ENCODE results near the gene SRRM3.
"Not testable (repeated sequence)": the region's sequence is repeated elsewhere in the genome, so short reads cannot be mapped to it uniquely, and the experiment has no call there.

The SRRM3 gene

GRCh38 chr7:76294344-76295024 is 92.8 kb downstream of the SRRM3 start:
- DNase-seq, result no peak

GRCh38 chr7:76296743-76297740 is 95.3 kb downstream of the SRRM3 start:
- no peak for DNase-seq

DNA sequence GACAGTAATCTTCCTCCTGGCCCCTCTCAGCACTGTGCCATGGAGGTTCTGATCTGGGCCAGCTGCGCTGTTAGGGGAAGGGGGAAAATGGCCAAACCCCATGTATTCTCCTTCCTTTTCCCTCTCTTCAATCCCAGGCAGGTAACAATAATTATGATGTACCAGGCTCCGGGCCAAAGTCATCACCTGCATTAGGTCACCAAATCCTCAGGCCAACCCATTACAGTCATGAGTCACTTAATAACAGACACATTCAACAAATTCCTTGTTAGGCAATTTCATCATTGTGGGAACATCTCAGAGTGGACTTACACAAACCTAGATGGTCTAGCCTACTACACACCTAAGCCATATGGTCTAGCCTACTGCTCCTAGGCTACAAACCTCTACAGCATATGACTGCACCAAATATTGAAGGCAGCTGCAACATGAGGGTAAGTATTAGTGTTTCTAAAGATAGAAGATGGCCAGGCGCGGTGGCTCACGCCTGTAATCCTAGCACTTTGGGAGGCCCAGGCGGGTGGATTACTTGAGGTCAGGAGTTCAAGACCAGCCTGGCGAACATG is 98.6 kb downstream of the SRRM3 start:
- DNase-seq, result no peak

GRCh38 chr7:76301000-76301399 is 99.3 kb downstream of the SRRM3 start:
- no peak for DNase-seq

GRCh38 chr7:76302347-76303201 is 100.9 kb downstream of the SRRM3 start, which contains the start of gene HSPB1:
Gene HSPB1 (plus strand): TSS chr7:76302673. CDS start chr7:76302713, 40 bp downstream.
- peak; percentile 67 for DNase-seq

DNA sequence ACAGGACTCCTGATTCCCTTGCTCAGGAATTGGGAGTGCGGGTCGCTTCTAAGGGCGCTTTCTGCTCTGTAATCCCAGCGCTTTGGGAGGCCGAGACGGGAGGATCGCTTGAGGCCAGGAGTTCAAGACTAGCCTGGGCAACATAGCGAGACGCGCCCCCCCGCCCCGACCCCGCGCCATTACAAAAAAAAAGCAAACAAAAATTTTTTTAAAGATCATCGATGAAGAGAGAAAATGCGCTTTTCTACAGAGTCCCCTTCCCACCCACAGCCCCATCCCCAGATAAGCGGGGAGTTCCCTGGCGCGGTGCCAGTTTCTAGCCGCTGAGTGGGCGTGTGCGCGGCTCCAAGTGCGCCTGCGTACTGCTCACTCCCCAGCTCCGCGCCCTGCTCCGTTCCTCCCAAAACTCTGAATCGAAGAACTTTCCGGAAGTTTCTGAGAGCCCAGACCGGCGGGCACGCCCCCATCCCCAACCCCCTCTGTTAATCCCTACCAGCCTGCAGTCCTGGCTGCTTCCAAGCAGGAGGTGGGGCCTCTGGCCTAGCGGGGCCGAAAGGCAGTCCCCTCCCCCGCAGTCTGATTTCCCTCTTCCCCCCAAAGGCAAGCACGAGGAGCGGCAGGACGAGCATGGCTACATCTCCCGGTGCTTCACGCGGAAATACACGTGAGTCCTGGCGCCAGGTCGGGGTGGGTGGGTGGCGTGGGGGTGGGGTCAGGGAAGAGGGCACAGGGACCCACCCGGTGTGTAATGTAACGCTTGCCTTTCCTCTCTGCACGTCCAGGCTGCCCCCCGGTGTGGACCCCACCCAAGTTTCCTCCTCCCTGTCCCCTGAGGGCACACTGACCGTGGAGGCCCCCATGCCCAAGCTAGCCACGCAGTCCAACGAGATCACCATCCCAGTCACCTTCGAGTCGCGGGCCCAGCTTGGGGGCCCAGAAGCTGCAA is 101.8 kb downstream of the SRRM3 start:
- DNase-seq, result peak; percentile 80

GRCh38 chr7:76304888-76305375 is 103.2 kb downstream of the SRRM3 start:
- no peak for DNase-seq

DNA sequence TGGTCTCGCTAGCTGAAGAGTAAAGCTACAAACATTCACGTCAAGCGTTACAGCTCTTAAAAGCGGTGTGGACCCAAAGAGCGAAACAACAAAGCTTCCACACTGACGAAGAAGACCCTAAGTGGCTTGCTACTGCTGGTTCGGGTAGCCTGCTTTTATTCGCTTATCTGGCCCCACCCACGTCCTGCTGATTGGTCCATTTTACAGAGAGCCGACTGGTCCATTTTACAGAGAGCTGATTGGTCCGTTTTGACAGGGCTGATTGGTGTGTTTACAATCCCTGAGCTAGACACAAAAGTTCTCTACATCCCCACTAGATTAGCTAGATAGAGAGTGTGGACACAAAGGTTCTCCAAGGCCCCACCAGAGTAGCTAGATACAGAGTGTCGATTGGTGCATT is 107.2 kb downstream of the SRRM3 start:
- DNase-seq, result not testable (repeated sequence)

DNA sequence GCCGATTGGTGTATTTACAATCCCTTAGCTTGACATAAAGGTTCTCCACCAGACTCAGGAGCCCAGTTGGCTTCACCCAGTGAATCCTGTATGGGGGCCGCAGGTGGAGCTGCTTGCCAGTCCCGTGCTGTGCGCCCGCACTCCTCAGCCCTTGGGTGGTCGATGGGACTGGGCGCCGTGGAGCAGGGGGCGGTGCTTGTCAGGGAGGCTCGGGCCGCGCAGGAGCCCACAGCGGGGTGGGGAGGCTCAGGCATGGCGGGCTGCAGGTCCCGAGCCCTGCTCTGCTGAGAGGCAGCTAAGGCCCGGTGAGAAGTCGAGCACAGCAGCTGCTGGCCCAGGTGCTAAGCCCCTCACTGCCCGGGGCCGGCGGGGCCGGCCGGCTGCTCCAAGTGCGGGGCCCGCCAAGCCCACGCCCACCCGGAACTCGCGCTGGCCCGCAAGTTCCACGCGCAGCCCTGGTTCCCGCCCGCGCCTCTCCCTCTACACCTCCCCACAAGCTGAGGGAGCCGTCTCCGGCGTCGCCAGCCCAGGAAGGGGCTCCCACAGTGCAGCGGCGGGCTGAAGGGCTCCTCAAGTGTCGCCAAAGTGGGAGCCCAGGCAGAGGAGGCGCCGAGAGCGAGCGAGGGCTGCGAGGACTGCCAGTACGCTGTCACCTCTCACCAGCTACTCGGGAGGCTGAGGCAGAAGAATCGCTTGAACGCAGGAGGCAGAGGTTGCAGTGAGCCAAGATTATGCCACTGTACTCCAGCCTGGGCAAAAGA is 107.8 kb downstream of the SRRM3 start:
- DNase-seq, result not testable (repeated sequence)

DNA sequence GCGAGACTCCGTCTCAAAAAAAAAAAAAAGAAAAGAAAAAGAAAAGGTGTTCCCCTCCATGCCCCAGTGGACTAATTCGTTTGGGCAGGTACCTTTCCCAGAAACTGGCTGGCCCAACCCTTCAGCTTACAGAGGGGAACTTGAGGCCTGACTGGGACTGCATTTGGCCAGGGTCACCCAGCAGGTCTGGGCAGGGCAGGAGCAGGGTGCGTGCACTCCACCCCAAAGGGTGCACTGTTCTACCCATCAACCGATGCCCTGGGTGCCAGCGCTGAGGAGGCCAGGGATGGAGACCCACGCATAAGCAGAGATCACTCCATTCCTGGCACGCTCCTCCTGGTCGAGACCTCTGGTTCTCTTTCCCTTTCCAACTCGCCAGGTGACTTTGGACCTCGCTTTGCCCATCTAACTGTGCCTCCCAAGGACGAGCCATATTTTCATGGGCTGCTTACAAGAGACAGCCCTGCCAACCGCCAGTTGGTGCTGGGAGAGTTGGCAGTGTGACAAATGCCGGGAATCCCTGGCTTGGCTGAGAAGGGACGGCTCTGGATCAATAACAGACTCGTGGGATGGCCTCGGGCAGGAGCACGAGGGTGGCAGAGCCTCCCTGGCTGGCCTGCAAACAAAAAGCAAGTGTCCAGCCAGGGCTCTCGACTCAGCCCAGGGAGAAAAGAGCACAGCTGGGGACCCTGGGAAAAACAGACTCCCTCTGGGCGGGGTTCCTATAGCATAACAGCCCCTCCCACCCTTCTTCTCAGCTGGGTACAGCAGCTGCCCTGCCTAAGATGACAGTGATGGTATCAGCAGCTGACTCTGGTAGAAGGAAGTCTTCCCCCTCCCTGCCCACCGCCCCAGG is 108.6 kb downstream of the SRRM3 start:
- DNase-seq, result no peak

GRCh38 chr7:76311838-76312237 is 110.1 kb downstream of the SRRM3 start:
- DNase-seq, result not testable (repeated sequence)

DNA sequence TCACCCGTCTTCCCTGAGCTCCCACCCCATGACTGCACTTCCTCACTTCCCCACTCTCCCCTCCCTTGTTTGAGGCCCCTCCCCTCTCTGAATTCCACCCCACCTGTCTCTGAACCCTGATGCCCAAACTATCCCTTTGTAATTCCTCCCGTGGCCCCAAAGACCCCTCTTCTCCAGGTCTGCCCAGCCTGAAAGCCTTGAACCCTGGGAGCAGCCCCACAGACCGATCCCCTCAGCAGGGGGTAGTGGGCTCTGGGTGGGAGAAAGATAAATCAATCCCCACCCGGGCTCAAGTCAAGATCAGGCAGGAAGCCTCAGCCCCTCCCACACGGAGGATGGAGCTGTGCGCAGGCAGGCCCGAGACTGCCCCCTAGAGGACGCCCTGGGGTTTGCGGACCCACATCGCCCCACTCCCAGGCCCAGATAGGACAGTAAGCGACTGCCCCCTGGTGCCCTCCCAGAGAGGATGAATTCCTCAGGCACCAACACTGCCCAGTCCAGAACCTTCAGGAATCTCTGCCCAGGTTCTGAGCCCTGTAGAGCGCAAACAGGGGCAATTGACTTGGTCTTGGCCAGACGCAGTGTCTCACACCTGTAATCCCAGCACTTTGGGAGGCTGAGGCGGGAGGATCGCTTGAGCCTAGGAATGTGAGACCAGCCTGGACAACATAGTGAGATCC is 112.5 kb downstream of the SRRM3 start:
- DNase-seq, result peak; percentile 99

GRCh38 chr7:76314740-76315139 is 113.0 kb downstream of the SRRM3 start:
- not testable (repeated sequence) for DNase-seq

GRCh38 chr7:76315364-76315763 is 113.7 kb downstream of the SRRM3 start:
- DNase-seq, result no peak

DNA sequence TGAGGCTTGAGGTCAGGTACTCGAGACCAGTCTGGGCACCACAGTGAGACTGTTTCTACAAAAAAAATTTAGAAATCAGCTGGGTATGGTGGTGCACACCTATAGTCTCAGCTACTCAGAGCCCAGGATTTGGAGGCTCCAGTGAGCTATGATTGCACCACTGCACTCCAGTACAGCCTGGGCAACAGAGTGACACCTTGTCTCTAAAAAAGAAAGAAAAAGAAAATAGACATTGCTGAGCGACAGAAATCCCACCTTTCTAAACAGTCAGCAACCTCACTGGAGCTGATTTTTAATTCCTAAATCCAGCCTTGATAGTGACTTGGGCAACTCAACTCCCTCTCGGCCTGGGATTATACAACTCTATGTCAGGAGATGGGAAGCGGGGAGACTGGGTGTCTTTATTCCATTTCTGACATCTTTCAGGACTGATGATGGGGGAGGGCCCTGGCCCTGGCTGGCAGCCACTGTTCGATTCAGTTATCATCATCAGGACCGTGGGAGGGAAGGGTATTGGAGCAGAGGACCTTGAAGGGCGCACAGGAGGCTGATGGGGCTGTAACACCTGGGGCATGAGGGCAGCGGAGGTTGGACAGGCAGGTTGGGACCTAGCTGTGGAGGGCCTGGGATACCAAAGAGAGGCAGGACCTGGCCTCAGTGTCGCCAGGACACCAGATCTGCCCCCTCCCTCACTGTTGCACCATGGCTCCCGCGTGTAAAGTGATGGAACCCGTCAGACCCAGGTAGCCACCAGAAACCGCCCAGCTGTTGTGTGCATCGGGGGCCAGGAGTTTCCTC is 115.5 kb downstream of the SRRM3 start:
- DNase-seq, result no peak

GRCh38 chr7:76317782-76318487 is 116.2 kb downstream of the SRRM3 start:
- peak; percentile 94 for DNase-seq
